GM19239 (cell line): ENCODE data around the gene PEX11A.
"Not testable (repeated sequence)": the region's sequence is repeated elsewhere in the genome, so short reads cannot be mapped to it uniquely, and the experiment has no call there.

ENCODE experiments used
- DNase-seq: peaks from one replicate; pipeline ENCODE4 v3.0.0; 2011; ENCODE audit warnings: low spot score; ENCODE audit not compliant: insufficient read length
- FAIRE-seq: peaks from 2 replicates; lab custom pipeline; 2011; peaks lifted over from hg19 to GRCh38; lab: Jason Lieb, UNC

PEX11A gene, protein sequence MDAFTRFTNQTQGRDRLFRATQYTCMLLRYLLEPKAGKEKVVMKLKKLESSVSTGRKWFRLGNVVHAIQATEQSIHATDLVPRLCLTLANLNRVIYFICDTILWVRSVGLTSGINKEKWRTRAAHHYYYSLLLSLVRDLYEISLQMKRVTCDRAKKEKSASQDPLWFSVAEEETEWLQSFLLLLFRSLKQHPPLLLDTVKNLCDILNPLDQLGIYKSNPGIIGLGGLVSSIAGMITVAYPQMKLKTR

DNA sequence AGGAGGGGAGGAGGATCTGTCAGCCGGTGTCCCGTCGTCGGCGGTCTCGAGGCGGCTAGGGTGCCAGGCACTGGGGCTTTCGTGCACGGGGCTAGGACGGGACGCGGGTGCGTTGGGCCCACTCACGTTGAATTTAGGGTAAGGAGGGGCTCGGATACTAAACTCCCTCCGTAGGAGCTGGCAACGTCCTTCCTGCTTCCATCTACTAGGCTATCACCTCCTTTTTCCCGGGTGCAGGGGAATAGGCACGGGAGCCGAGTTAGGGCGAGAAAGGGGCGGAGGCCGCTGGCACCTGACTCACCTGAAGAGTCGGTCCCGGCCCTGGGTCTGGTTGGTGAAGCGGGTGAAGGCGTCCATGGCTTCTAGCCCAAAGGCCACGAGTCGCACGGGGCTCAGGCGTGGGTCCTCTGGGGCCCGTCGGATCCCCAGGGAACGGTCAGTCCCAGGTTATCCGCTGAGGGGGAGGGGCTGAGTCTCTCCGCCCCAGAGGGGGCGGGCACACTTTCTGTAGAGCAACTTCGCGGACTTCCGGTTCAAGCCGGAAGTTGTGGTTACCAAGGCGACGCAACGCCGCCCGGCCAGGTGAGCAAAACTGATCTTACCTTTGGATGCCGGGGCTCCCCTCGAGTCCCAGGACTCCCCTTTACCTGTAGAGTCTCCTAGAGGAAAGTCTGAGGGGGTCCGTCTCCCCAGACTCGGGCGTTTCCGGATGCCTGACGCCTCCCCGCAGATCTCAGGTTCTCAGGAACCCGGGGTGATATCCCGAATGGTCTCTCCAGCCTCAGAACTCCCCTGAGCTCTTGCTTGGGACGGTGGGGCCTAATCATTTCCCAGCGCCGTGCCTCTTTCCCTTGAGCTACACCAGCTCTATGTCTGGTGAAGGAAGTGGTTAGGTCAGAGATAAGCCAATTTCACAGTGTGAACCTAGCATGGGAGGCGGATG lies at the start of gene PEX11A, which contains the start of gene WDR93:
PEX11A (minus strand) TSS at position 479 of the 943 bp plus-strand sequence; CDS start at position 357, 122 bp downstream.
WDR93 (plus strand) TSS at position 536 of the 943 bp plus-strand sequence. CDS start 10,936 bp downstream, outside the sequence.
- peak; percentile 87 for FAIRE-seq
- DNase-seq, result peak; percentile 63

DNA sequence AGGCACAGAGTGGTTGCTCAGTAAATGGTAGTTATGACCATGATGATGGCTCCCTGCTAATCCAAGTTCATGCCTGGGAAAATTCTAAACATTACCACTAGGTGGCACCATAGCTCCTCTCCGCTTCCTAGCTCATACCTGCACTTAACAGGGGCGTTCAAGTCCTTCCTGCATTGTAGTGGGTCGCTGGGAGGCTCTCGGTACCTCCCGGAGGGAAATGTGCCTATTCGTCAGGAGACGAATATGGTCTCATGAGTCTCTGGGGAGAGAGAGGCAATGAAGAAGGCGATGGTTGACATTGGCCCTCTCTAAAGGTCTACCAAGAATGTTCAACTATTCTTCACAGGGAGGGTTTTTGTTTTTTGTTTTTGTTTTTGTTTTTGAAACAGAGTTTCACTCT lies 49.6 kb upstream of the PEX11A start:
- FAIRE-seq, result peak; percentile 95
- DNase-seq, result peak; percentile 70

DNA sequence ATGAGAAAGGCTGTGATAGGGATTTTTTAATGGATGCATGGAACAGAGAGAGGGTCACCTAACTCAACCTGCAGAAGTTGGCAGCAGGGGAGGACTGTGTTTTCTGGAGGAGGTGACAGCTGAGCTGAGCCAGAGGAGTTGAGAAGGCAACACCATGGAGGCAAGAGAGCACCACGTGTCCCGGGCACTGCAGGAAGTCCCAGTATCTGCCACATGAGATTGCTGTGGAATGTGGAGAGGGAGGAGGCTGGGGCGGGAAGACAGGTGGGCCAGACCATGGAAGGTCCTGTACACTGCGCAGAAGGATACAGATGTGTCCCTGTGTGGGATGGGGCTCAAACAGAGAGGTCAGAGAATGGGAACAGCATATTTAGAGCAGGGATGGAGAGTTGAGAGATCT lies 45.2 kb upstream of the PEX11A start:
- DNase-seq (no peak), FAIRE-seq (no peak)

DNA sequence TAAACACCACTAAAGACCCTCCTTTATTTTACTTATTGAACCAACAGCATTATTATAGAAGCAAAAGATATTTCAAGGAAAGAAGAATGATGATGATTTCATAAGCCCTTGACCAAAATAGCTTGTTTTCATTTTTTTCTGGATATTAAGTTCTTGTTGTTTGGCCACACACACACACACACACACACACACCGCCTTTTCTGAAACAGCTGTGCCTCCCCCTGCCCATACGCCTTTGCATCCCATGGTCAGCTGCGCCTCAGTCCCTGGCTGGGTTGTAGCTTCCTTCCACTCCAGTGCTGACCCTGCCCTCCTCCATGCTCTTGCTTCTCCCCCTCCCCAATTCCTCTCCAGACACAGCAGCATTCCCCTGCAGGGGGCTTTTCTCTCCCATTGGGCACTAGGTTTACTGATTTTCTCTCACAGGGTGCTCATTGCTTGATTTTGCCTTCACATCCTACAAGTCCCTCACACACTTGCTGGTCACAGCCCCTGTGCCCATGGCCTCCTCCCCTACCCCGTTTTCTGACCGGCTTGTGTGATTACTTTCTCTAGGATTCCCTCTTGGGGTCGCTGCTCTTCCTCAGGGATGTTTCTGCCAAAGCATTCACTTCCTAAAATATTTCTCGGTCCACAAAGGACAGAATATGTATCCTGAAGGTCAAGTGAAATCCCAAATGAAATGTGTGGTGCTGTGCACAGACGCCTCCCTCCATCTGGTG lies 42.1 kb upstream of the PEX11A start:
- DNase-seq, result no peak
- no peak for FAIRE-seq

DNA sequence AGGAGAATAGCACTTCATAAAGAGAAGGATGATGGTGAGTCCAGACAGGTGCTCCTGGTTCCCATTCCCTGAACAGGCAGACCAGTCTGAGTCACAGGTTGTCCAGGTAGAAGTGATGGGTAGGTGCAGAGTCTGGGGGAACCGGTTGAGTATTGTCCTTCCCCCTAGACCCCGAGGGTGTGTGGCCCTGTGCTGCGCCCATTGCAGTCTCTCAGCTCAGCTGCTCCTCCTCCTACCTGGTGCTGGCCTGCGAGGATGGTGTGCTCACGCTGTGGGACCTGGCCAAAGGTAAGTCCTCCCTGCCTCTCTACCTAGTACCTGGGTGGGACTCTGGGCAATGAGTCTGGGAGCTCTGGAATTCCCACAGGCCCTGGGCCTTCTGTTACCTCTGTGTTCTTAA lies 40.7 kb upstream of the PEX11A start:
- DNase-seq, result no peak
- FAIRE-seq, result no peak

DNA sequence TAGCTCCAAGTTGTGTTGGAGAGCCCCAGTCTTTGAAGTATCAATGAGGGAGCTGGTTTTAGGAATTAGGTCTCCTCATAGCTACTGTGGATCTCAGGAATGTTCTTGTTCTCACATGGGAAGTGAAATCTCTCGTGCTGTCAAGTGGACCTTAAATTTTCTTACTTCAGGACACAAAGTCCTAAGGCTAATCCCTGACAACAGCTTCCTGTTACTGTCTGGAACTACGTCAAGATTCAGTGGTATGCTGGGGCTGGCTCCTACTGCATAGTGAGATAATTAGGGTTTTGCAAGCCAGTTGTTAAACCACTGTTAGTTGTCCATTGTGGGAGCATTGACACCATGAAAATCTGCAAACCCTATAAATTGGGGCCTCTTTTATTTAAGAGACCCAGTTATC lies 37.7 kb upstream of the PEX11A start:
- DNase-seq (no peak), FAIRE-seq (no peak)

DNA sequence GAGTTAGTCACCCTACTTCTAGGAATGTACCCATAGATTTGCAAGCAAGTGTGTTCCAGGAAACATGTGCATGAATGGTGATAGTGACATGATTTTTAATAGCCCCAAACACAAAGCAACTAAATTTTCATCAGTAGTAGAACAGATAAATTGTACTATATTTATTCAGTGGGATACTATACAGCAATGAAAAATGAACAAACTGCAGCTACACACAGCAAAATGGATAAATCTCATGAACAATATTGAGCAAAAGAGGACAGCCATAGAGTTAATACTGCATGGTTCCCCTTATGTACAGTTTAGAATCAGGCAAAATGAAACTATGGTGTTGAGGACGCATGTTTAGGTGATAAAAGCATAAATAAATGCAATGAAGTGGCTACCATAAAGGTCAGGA lies 34.5 kb upstream of the PEX11A start:
- FAIRE-seq (no peak), DNase-seq (no peak)

DNA sequence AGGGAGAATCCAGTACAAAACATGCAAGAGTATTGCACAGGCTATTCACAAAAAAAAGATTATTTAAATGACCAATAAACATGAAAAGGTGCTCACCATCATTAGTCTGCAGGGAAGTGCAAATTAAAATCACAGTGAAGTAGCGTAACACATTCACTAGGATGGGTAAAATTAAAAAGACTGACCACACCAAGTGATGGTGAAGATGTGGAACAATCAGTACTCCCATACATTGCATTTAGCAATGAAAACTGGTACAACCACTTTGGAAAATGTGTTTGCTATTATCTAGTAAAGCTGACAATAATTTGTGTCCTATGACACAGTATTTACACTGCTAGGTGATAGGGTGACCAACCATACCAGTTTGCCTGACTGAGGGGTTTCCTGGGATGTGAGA lies 34.1 kb upstream of the PEX11A start:
- FAIRE-seq, result no peak
- no peak for DNase-seq

DNA sequence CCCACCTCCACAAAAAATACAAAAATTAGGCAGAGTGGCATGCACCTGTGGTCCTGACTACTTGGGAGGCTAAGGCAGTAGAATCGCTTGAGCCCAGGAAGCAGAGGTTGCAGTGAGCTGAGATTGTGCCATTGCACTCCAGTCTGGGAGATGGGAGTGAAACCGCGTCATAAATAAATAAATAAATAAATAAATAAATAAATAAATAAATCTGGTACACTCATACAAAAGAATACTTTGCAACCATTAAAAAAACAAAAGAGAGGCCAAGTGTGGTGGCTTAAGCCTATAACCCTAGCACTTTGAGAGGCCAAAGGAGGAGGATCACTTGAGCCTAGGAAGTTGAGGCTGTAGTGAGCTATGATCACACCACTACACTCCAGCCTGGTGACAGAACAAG lies 32.5 kb upstream of the PEX11A start:
- FAIRE-seq, result no peak
- DNase-seq, result no peak

DNA sequence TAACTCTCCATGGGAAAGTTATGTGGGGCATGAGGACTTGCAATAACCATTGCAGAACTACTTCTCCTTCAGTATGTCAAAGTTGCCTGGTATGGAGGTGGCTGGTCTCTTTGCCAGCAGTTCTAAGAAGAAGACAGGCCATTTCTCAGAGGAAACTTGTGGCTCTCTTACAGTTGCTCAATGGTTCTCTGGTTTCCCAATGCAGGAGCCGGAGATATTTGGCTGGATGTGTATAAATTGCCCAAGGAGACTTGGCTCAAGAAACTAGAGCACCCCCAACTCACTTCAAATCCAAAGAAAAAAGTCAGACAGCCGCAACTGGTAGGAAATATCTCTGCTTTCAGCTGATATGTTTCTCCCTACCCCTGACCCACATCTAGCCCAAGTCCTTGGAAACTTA lies 24.2 kb upstream of the PEX11A start:
- FAIRE-seq (no peak), DNase-seq (no peak)

DNA sequence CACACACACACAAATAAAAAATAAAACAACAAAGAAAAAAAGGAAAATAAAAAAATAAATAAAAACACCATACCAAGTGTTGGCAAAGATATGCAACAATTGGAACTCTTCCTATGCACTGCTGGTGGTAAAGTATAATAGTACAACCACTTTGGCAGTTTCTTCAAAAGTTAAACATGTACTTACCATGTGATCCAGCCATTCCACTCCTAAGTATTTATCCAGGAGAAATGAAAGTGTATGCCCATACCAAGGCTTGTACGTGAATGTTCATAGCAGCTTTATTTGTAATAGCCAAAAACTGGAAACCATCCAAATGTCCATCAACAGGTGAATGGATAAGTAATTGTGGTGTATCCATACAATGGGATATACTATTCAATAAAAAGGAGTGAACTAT lies 17.0 kb upstream of the PEX11A start:
- DNase-seq (no peak), FAIRE-seq (no peak)

DNA sequence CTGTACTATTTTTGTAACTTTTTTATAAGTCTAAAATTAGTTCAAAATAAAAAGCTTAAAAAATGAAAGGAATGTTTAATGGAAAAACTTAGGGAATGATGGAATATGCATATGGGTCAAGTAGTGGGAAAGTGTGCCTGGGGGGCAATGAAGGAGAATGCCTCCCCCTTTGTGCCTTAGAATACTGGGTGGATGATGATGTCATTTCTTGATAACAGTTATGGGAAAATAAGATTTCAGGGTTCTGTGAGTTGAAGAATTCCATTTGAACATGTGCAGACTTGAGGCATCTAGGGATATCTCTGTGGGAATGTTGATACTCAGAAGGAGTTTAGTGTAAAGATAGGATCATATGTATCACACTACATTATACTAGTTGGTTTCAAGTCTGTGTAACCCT lies 13.9 kb upstream of the PEX11A start:
- FAIRE-seq, result no peak

DNA sequence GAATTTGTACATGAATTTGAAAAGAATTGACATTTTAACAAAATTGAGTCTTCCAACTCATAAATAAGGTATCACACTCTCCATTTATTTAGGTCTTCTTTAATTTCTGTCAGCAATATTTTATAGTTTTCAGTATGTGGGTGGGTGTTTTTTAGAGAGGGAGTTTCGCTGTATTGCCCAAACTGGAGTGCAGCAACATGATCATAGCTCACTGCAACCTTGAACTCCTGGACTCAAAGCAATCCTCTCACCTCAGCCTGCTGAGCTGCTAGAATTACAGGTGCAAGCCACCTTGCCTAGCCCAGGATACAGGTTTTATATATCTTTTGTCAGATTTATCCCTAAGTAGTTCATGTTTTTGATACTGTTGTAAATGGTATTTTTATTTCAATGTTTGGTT lies 4.6 kb upstream of the PEX11A start:
- FAIRE-seq, result no peak
- no peak for DNase-seq

More for the DNA sequence above, 13.9 kb upstream of the PEX11A start:
- no peak for DNase-seq

DNA sequence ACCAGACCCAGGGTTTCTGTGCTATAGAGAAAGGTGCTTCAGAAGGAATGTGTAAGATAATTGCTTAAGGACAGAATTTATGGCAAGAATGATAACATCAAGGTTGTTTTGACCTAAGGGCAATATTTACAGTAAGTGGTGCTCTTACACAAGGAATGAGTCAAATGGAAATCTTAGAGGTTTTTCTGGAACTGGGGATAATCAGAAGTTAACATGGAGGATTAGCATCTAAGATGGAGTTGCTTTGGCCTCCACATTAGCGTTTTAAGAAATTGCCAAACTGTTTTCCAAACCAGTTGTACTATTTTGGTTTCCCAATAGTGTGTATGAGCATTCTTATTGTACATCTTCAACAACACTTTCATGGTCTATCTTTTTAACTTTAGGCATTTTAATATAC lies 3.1 kb upstream of the PEX11A start:
- FAIRE-seq, result no peak
- no peak for DNase-seq

DNA sequence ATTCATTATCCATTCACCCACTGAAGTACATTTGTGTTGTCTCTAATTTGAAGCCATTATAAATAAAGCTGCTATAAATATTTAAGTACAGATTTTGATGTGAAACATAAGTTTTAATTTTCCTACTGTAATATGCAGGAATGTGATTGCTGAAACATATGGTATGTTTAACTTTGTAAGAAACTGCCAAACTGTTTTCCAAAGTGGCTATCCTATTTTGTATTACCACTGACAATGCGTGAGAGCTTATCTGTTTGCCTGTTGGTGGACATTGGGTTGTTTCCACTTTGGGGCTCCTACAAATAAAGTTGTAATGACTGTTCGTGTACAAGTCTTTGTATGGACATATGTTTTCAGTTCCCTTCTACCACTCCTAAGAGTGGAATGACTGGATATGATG lies 2.5 kb upstream of the PEX11A start:
- DNase-seq (no peak), FAIRE-seq (no peak)

DNA sequence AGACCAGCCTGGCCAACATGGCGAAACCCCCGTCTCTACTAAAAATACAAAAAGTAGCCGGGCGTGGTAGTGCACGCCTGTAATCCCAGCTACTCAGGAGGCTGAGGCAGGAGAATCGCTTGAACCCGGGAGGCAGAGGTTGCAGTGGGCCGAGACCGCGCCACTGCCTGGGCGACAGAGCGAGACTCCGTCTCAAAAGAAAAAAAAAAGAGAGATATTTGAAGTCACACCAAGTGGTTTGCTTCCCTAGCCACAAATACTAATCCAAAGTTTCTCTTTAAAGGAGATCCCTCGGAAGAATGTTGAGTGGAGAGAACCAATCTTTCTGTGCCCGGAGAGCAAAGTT lies 651 bp downstream of the PEX11A start:
- not testable (repeated sequence) for FAIRE-seq

DNA sequence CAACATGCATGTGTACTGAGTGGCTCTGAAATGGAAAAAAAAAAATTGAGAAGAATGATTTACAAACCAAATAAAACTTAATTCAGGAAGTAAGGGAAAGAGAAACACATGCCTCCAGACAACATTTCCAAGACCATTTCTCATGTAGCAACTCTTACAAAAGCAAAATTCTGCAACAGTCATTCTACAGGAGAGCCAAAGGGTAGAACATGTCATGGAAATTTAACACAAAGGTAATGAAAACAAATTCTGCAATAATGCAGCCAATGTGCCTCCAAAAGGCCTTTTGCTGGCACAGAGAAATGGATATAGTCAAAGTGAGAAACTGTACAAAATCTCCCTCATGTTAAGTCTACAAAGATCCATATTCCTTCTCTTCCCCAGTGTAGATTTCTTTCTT lies 4.0 kb downstream of the PEX11A start:
- FAIRE-seq (no peak), DNase-seq (no peak)

More for the DNA sequence above, 651 bp downstream of the PEX11A start:
- DNase-seq, result not testable (repeated sequence)

DNA sequence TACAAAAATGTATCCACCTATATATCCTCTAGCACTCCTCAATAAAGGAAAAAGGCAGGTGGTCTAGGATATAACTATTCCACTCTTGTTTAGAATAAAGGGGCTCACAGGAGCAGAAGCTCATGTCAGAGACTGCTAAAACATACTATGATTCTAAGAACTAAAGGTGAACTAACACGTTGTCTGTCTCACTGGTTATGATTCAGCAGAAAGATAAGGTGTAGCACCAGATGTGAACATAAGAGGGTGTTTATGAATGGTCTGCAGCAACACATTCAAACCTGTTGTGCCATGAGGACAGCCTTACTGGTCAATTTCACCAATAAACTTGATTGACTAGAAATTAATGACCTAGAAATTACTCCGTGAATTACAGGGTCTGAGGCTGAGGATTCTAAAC lies 4.6 kb downstream of the PEX11A start:
- DNase-seq, result no peak
- no peak for FAIRE-seq

DNA sequence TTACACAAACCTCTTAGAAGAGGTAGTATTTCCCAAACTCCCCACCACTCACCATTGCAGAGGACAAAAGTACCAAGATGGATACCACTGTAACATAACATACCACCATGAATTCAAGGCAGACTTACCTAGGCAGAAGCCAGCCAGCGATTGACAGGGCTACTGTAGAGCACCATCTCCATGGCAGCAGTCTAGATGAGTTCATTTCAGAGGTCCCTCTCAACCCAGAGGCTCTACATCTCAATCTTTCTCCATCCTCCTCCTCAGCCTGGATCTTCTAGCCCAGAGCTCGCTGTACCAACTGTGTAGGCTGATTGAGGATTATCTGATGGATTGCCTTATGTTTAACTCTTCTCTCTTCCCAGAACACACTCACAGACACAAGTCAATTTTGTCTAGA lies 9.4 kb downstream of the PEX11A start:
- FAIRE-seq, result no peak
- no peak for DNase-seq

DNA sequence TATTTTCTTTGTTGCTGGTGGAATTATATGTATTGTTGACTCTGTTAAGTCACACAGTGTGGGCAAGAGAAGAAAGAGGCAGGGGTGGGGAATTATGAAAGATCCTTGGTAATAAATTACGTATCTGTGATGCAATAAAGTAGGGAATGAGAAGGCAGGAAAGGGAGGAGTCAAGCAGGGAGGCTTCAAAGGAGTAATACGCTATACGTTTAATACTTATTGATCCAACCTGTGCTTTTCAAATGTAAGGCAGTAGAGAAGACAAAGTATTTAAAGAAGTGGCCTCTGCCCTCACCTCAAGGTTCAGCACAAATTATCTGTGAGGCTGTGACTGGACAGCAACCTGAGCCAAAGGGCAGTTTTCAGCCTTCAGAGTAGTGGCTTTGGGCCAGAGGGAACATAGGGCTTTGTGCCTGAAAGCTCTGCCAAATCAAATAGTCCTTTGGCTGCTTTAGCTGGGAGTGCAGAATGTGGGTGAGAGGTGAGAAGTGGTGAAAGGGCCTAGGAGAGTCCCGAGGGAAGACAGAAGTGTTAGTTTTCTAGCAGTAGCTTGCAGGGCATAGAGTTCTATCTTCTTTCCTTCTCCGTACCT lies 10.2 kb downstream of the PEX11A start:
- FAIRE-seq, result no peak
- DNase-seq, result no peak
